Measurements from ENCODE around the gene TRIM25.

Gene TRIM25

GRCh38 chr17:56914581-56915273, 878 bp upstream of the TRIM25 start:
- DNase-seq (ENCODE audit: low read depth), result no peak
- no peak for TF ChIP-seq CTCF (IDR thresholded peaks at IDR 0.05; ENCODE audit: insufficient read depth, low read depth, low read length, missing control alignments)
- H3K4me3 ChIP-seq (ENCODE audit: low read length), result peak overlapping the region; percentile 81

- no peak for DNase-seq (ENCODE audit: low read depth)
- H3K4me3 ChIP-seq (ENCODE audit: low read length), result peak overlapping the region; percentile 81
- no peak for TF ChIP-seq CTCF (IDR thresholded peaks at IDR 0.05; ENCODE audit: insufficient read depth, low read depth, low read length, missing control alignments)
These were observed 439 bp downstream of the TRIM25 start for GRCh38 chr17:56913353-56913866.

GRCh38 chr17:56913000-56913311, 893 bp downstream of the TRIM25 start:
- no peak for DNase-seq (ENCODE audit: low read depth)
- no peak for TF ChIP-seq CTCF (IDR thresholded peaks at IDR 0.05; ENCODE audit: insufficient read depth, low read depth, low read length, missing control alignments)
- H3K4me3 ChIP-seq (ENCODE audit: low read length), result peak overlapping the region; percentile 81

DNA sequence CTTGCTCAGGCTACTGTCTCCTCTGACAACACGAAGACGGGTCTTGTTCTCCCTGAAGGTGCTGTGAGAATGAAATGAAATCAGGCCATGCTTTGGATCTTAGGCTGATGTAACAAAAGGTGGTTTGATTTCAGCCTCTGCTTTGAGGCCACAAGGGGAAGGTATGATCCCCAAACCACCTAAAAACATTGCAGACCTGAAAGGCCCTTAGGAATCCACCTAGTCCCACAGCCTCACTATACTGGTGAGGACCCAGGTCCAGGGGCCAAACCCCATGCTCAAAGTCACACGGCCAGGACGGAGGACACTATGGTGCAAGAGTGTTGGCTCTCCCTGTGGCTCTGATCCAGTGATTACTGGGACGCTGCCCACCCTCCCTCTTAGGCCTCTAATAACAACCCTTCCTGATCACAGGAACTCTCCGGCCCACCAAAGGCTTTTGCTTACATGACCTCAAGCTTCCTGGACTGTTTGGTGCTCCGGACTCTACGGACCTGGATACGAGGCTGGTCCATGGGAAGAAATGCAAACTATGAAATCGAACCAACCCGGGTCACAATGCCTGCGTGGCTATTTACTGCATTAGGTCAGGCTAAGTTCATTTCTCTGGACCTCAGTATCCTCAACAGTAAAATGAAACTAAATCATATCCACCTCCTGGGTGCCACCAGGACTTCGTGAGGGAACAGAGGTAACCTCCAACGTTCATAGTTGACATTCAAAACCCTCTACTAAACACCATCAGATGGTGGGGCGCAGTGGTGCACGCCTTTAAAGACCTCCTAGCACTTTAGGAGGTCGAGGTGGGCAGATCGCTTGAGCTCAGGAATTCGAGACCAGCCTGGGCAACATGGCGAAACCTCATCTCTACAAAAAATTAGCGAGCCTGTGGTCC, 1.5 kb downstream of the TRIM25 start:
- TF ChIP-seq CTCF (IDR thresholded peaks at IDR 0.05; ENCODE audit: insufficient read depth, low read depth, low read length, missing control alignments), result no peak
- H3K4me3 ChIP-seq (ENCODE audit: low read length), result peak overlapping the region; percentile 81
- DNase-seq (ENCODE audit: low read depth), result no peak

DNA sequence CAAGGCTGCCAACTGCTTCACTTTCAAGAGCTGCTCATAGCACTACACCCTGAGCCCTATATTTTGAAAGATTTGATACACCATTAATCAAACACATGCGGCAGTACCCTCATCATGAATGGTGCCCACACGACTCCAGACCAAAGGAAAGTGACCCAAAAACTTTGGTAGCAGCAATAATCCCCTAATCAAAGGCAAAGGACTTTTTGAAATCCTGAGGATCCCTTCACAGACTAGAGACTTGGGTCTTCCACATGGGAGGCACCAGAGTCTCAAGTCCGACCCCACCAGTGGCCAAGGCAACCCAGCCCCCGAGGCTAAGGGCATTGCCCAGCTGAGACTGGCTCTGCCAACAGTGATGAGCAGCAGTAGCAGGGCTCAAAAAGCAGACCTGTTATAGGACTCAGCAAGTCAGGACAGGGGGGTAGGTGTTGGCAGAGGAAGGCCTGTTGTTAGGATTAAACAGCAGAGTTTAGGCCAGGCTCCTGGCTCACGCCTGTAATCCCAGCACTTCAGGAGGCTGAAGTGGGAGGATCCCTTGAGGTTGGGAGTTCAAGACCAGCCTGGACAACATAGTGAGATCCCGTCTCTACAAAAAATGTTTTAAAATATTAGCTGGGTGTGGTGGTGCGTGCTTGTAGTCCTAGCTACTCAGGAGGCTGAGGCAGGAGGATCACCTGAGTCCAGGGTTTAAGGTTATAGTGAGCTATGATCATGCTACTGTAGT, 3.2 kb downstream of the TRIM25 start:
- TF ChIP-seq CTCF (IDR thresholded peaks at IDR 0.05; ENCODE audit: insufficient read depth, low read depth, low read length, missing control alignments), result no peak
- H3K4me3 ChIP-seq (ENCODE audit: low read length), result no peak overlapping the region
- no peak for DNase-seq (ENCODE audit: low read depth)

- no peak for DNase-seq (ENCODE audit: low read depth)
- H3K4me3 ChIP-seq (ENCODE audit: low read length), result no peak overlapping the region
- TF ChIP-seq CTCF (IDR thresholded peaks at IDR 0.05; ENCODE audit: insufficient read depth, low read depth, low read length, missing control alignments), result no peak
These were observed 3.9 kb downstream of the TRIM25 start for GRCh38 chr17:56909742-56910508.
